Hematopoietic multipotent progenitor cell treated with erythropoietin and hydrocortisone succinate and interleukin-3 and kit ligand, for 6 days (in vitro differentiated cells): Measurements from ENCODE around the gene POLR2M.

Experiments
- DNase-seq: peaks from one replicate; pipeline ENCODE4 v3.0.0-alpha.2; 2015

The POLR2M gene

GRCh38 chr15:57694279-57694678 lies 12.2 kb upstream of the POLR2M start:
- DNase-seq: no peak

DNA sequence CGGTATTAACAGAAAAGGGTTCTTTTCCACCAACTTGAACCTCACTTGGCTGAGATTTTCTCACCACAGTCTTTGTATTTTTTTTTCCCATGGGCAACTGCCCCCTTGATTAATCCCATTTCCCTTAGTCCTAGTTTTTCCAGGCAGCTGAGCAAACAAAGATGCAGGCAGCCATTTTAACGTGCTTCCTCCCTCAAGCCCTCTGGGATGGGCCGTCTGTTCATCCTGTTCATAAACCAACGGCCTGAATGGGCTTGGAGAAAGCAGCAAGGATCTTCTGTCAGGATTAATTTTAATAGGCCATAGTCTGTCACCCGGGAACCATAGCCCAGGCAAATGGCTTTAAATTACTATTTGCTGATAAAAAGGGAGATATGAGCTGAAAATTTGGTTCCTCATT lies 10.4 kb upstream of the POLR2M start:
- DNase-seq: no peak

GRCh38 chr15:57697588-57697987 lies 8.9 kb upstream of the POLR2M start:
- no peak for DNase-seq

- no peak for DNase-seq
Measured at GRCh38 chr15:57698243-57698642, 8.3 kb upstream of the POLR2M start.

- DNase-seq: no peak
Measured at GRCh38 chr15:57698991-57699390, 7.5 kb upstream of the POLR2M start.

DNA sequence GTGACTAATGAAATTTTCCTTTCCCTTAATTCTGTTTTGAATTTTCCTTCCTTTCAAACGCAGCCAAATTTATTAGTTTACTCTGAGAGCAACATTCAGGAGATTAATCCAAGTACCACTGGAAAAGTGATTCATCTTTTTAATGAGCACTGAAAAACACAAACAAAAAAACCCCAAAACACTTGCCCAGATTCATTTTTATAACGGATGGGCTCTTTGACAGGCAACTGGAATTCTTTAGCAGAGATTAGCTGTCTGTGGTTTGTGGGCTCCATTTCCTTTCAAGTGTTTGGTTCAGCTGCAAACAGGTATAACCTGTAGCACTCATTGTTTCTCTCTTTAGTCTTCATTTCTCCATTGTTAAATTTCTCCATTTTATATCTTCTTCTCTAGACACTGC lies 3.1 kb upstream of the POLR2M start:
- DNase-seq: no peak

DNA sequence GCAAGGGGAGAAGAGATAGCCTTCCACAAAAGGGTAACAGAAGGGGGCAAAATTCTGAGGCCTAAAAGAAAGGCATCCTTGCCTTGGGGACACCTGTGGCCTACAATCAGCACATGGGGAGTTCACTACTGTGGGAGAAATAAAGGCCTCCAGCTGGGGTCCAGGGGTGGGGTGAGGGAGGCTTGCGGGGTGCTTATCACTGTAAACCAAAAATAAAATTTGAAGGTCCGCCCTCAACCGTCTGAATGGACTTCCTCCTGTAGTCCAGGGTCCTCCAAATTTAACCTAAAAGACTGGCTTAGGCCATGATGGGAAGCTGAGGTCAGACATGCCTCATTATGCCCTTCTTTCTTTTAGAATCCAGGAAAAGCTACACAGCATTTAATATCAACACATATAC lies 2.1 kb upstream of the POLR2M start:
- peak; percentile 54 for DNase-seq

DNA sequence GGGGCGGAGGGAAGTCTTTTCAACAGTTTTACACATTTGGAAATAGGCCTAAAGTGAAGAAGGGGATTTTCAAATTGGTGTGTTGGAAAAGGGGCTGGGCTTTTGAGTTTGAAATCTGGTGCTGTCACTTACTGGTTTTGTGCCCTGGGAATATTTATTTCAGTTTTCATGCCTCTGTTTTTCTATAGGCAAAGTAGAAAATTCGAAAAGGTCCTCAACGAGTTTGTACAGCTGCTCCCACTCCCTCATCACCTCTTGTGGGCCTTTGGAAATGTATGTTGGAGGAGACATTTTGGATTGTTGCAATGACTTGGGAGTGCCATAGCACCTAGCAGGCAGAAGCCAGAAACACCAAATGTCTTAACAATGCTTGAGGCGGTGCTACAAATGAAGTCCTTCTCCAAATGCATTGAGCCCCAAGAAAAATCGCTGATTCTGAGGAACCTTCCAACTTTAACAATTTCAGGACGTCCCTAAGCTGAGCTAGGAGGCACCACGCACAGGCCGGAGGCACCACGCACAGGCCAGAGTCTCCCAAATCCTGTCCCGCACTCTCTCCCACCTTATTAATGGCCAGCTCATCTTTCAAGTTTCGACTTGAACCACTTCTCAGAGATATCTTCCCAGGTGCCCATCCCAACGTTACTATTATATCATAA lies 639 bp upstream of the POLR2M start:
- no peak for DNase-seq

DNA sequence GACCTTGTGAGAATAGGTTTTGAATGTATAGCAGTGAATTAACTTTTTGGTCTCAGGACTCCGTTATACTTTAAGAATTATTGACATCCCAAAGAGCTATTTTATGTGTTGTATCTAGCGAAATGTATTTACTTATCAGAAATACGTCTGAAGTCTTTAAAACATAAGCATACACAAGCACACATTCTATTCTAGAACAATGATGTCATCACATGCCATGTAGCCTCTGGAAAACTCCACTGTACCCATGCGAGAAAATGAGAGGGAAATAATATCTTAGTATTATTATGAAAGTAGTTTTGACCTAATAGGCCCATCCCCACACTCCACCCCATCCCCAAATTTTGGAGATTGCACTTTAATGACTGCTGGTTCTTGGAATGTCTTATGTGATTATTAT lies 1.5 kb downstream of the POLR2M start:
- no peak for DNase-seq

DNA sequence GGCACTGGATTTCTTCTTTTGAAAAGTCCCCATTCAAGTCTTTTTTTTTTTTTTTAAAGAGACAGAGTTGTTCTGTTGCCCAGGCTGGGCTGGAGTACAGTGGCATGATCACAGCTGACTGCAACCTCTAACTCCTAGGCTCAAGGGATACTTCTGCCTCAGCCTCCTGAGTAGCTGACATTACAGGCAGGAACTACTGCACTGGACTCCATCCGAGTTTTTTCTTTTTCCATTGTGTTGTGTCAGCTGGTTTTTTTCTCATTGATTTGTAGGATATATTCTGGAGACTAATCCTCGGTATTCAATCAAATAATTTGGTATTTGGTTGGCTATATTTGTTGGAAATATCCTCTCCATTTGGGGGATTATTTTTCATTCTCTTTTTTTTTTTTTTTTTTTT lies 11.8 kb downstream of the POLR2M start:
- DNase-seq: no peak

GRCh38 chr15:57720867-57721266 lies 14.4 kb downstream of the POLR2M start:
- DNase-seq: no peak

GRCh38 chr15:57726411-57726810 lies 19.9 kb downstream of the POLR2M start:
- no peak for DNase-seq

DNA sequence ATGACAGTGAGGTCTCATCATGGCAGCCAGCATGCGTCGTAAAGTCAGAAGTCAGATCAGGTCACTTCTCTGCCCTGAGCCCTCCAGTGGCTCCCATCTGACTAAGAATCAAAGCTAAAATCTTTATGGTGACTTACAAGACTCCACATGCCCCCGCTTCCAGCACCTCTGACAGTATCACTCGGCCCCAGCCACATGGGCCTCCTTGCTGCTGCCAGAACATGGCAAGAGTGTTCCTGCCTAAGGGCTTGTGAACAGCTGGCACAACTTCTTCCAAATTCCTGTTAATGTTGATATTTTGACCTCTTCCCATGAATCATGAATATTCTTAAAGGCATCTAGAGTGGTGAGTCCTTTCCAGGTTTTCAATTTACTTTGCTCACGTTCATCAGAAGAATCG lies 20.5 kb downstream of the POLR2M start:
- no peak for DNase-seq

GRCh38 chr15:57728436-57728835 lies 21.9 kb downstream of the POLR2M start:
- no peak for DNase-seq

DNA sequence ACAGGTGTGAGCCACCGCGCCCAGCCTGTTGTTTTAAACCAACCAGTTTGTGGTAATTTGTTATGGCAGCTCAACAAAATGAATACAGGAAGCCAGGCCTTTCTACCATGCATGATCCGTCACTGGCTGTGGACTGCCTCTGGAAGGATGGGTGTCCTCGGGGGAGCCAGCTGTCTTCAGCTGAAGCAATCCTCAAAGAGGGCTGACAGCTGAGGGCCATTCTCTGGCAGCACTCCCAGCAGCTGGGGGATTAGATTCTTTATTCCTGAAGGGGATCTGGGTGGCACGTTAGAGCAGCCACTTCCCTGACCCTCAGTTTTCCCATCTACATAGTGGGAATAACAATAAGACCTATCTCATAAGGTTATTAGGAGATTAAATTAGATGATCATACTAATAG lies 24.4 kb downstream of the POLR2M start:
- DNase-seq: no peak

DNA sequence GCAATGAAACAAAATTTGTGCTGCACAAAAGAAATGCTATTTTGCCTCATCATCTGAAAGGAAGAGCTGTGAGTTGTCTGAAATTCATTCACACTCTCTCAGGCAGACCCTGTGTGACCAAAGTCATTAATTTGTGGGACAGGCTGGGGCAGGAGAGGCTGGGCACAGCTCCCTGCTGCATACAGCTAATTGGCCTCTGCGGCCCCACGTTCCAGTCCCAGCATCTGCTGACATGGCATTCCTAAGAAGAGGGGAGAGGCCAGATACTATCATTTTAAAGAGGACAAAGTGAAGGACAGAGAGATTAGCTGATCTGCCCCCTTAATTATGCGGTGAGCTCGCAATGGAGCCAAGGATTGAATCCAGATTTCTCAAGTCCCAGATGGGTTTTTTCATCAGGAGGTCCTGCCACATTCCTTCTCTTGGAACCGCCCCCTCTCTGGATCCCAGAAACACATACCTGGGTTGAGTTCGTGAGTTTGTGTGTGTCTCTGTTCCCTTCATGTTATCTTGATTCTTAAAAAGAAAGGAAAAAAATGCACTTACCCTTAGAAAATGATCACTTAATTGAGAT lies 25.1 kb downstream of the POLR2M start:
- DNase-seq: no peak

GRCh38 chr15:57732526-57733331 lies 26.2 kb downstream of the POLR2M start:
- DNase-seq: peak; percentile 84

GRCh38 chr15:57734860-57735259 lies 28.3 kb downstream of the POLR2M start:
- no peak for DNase-seq

- DNase-seq: no peak
Measured at GRCh38 chr15:57735431-57735830, 28.9 kb downstream of the POLR2M start.

GRCh38 chr15:57735891-57736290 lies 29.4 kb downstream of the POLR2M start:
- no peak for DNase-seq

DNA sequence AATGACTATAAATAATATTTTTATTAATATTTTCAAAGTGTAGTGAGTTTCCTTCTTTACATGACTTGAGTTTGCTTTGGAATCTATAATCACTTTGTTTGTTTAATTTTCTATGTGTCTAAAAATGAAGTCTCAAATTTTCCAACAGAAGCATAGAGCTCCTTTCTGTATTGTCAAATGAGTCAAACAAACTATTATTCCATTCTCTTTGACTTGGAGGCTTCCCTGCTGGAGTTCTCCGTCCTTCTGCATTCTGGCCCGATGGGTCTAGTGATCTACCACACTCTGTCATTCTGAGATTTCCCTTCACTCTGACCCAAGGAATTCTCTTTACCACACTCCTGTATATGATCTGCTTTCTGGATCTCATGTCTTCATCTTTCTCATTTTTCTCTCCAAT lies 30.1 kb downstream of the POLR2M start:
- DNase-seq: no peak

DNA sequence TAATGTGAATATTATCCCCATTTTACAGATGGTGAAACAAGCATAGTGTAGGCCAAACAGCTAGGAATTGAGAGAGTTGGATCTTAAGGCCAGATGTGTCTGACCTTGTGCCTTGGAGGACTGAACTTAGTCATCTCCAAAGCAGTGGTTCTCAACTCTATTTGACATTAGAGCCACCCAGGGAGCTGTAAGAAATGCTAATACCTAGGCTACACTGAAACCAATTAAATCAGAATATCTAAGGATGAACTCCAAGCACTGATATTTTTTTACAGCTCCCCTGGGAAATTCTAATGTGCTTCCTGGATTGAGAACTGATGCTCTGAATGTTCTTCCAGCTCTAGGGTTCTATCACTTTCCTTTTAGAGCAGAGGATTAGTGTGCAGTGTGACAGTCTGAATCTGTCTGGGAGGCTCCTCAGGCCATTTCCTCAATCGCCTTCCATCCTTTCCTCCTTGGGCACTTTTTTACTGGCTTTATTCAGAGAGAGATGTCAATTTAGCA lies 32.3 kb downstream of the POLR2M start:
- DNase-seq: no peak

DNA sequence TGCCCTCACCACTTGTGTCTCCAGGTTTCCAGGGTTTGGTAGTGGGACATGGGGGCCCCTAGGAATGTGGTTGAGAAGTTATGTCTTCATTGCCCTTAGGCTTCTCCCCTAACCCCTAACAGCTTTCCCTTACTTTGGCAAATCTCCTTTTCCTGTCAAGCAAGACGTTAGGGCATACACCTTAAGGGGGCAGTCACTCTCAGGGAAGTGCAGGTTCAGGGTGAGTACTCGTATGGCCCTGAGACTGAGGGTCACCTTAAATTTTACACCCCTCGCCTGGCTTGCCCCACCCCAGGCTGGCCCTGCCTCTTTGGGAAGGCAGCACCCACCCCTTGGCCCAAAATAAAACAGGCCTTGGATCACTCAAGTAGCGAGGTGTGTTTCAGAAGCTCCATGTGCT lies 33.5 kb downstream of the POLR2M start:
- no peak for DNase-seq

GRCh38 chr15:57741089-57741488 lies 34.6 kb downstream of the POLR2M start:
- DNase-seq: no peak
